ENCODE results near the gene DNHD1. TPM values are rescaled to one million over a fixed set of nuclear protein-coding genes. Genes with fewer than 3 reads are reported as not detected.

The DNHD1 gene
- total RNA-seq, 1 donor from 2014 or later, result 2.3 TPM

- Histone ChIP-seq H3K4me3 (no peak overlapping the region), H3K9me3 (no peaks in the 10 kb centered on the region), H3K27ac (no peak overlapping the region), H3K36me3 (peaks cover 21 to 30% of the 10 kb centered on the region in 2 donors), H3K27me3 (no peaks in the 10 kb centered on the region), H3K4me1 (peaks cover 7 to 31% of the 10 kb centered on the region in 2 donors)
- TF ChIP-seq CTCF (IDR thresholded peaks at IDR 0.05), result no peak
- no peak for DNase-seq (ENCODE audit: low spot score in 2 of 2)
- intact Hi-C loops (cut with DNase I), result loop anchor here (2.0 kb wide), 3 partner anchors 37 to 155 kb away; partner anchors contain the start of gene CAVIN3
These were observed 21.1 kb upstream of the DNHD1 start for GRCh38 chr11:6475936-6476335.

- no peak for TF ChIP-seq CTCF (IDR thresholded peaks at IDR 0.05)
- H3K4me3 ChIP-seq, result no peak overlapping the region
- H3K4me1 ChIP-seq, result peaks cover 7 to 31% of the 10 kb centered on the region in 2 donors
- peaks cover 21 to 30% of the 10 kb centered on the region in 2 donors for H3K36me3 ChIP-seq
- H3K27me3 ChIP-seq, result no peaks in the 10 kb centered on the region
- no peaks in the 10 kb centered on the region for H3K9me3 ChIP-seq
- DNase-seq (ENCODE audit: low spot score in 2 of 2), result no peak
- intact Hi-C loops (cut with DNase I), result no loop called here
- H3K27ac ChIP-seq, result no peak overlapping the region
These were observed 20.5 kb upstream of the DNHD1 start for GRCh38 chr11:6476571-6476970.

- Histone ChIP-seq H3K27ac (peak overlapping the region; percentile 95), H3K4me1 (peaks cover 7 to 27% of the 10 kb centered on the region in 2 donors), H3K36me3 (peaks cover 26 to 58% of the 10 kb centered on the region in 2 donors), H3K9me3 (no peaks in the 10 kb centered on the region), H3K4me3 (peak overlapping the region; percentile 92 to 94), H3K27me3 (no peaks in the 10 kb centered on the region)
- TF ChIP-seq CTCF (IDR thresholded peaks at IDR 0.05), result no peak
- intact Hi-C loops (cut with DNase I), result loop anchor here (1.0 to 2.0 kb wide), 3 partner anchors 62 to 246 kb away; partner anchors contain the start of genes APBB1, DCHS1 and FHIP1B
- DNase-seq (ENCODE audit: low spot score in 2 of 2), result no peak
These were observed 16.7 kb upstream of the DNHD1 start for GRCh38 chr11:6480299-6480914.

GRCh38 chr11:6481012-6481923, 15.8 kb upstream of the DNHD1 start, which contains the start of the genes ARFIP2 and TIMM10B:
Gene ARFIP2, minus strand, starts transcription at chr11:6481331. Its CDS starts 910 bp downstream, at chr11:6480421.
Gene TIMM10B, plus strand, starts transcription at chr11:6481501. Its CDS starts 16 bp downstream, at chr11:6481517.
- peaks cover 26 to 66% of the 10 kb centered on the region in 2 donors for H3K36me3 ChIP-seq
- TF ChIP-seq CTCF (IDR thresholded peaks at IDR 0.05), result no peak

GRCh38 chr11:6481924-6482275, 15.2 kb upstream of the DNHD1 start:
- DNase-seq (ENCODE audit: low spot score in 2 of 2), result no peak
- Histone ChIP-seq H3K4me3 (peak overlapping the region; percentile 92 to 94), H3K9me3 (no peaks in the 10 kb centered on the region), H3K36me3 (peaks cover 28 to 68% of the 10 kb centered on the region in 2 donors), H3K4me1 (peaks cover 7 to 27% of the 10 kb centered on the region in 2 donors), H3K27ac (peak overlapping the region; percentile 95), H3K27me3 (no peaks in the 10 kb centered on the region)
- intact Hi-C loops (cut with DNase I), result loop anchor here (1.0 to 2.0 kb wide), 3 partner anchors 63 to 247 kb away; partner anchors contain the start of genes APBB1, FHIP1B and SMPD1
- TF ChIP-seq CTCF (IDR thresholded peaks at IDR 0.05), result no peak

More at GRCh38 chr11:6481012-6481923, 15.8 kb upstream of the DNHD1 start, which contains the start of the genes ARFIP2 and TIMM10B:
- peaks cover 7 to 27% of the 10 kb centered on the region in 2 donors for H3K4me1 ChIP-seq
- H3K27ac ChIP-seq, result peak within 1 kb of the TSS; percentile 95
- peak; percentile 96 to 99 for DNase-seq (ENCODE audit: low spot score in 2 of 2)
- intact Hi-C loops (cut with DNase I), result loop anchor here (1.0 to 2.0 kb wide), 3 partner anchors 62 to 246 kb away; partner anchors contain the start of genes APBB1, FHIP1B and SMPD1
- H3K9me3 ChIP-seq, result no peaks in the 10 kb centered on the region
- peak within 1 kb of the TSS; percentile 92 to 94 for H3K4me3 ChIP-seq
- H3K27me3 ChIP-seq, result no peaks in the 10 kb centered on the region

Measured in ascending aorta (tissue), 2 donors.